HG02623 (cell line): ENCODE results near the gene FN1.
"Not testable (repeated sequence)": the region's sequence is repeated elsewhere in the genome, so short reads cannot be mapped to it uniquely, and the experiment has no call there.

Source experiments
- ATAC-seq: cut with Tn5 transposase; IDR thresholded peaks from one replicate; pipeline ENCODE4 v1.9.1; 2021; ENCODE audit warnings: moderate library complexity; ENCODE audit not compliant: unreplicated experiment

The FN1 gene

DNA sequence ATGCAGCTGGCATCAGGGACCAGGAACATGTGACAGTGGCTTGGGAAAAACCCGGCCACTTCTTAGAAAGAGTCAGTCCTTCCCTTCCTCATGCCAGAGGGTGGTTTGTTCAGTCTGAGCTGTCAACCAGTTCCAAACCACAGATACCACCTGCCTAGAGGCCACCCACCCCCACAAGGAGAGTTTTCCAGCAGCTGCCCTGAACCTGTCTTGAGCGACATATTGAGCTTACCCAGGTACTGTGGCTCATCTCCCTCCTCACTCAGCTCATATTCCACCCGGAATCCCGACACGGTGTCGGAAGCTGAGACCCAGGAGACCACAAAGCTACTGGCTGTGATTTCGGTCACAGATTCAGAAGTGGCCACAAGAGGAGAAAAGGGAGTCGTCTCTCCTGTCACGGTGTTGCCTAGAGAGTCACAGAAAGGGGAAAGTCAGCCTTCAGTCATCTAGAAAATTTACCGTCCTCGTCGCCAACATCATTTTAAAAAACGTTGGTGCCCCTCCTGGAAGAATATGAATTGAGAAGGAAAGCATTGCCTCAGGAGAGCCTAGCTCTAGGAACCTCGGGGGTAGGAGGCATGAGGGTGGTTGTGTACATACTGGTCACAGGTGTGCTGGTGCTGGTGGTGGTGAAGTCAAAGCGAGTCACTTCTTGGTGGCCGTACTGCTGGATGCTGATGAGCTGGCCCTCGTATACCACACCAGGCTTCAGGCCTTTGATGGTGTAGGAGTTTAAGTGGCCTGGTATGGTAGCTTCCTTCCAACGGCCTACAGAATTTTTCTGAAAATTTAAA, 26.3 kb downstream of the FN1 start:
- ATAC-seq: no peak

DNA sequence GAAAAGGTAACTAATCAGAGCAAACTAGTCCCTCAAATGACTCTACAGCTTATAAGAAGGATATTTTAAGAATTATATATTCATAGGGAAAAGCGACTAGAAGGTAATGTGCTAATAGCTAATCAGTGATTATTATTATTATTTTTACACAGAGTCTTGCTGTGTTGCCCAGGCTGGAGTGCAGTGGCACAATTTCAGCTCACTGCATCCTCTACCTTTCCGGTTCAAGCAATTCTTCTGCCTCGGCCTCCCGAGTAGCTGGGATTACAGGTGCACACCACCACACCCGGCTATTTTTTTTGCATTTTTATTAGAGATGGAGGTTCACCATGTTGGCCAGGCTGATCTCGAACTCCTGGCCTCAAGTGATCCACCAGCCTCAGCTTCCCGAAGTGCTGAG, 27.4 kb downstream of the FN1 start:
- not testable (repeated sequence) for ATAC-seq

DNA sequence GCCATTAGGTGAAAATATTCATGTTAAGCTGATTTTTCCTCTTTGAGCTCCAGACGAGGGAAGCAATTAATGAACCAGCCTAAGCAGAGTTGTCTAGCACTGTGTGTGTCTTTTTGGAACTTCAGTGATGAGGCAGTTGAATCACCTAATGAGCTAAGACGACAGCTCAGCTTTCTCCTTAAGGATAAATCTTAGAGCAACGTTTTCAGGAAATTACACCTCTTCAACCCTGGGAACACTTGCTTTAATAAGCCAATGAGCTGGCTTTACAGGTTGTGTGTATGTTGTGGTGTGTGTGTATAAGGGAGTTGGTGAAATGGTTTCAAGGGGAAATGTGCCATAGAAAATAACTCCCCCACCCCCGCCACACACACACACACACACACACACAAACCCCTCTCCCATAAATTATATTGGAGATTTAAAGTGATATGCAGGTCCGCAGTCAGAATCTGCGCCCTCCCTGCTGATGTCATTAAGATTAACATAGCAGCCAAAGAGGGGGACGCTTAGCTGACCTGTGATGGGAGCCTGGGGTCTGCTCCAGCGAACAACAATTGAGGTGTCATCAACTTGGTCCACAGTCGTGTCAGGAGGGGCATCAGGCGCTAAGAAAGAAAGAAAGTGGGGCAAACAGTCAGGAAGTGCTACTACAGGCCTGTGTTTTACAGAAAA, 28.1 kb downstream of the FN1 start:
- no peak for ATAC-seq

DNA sequence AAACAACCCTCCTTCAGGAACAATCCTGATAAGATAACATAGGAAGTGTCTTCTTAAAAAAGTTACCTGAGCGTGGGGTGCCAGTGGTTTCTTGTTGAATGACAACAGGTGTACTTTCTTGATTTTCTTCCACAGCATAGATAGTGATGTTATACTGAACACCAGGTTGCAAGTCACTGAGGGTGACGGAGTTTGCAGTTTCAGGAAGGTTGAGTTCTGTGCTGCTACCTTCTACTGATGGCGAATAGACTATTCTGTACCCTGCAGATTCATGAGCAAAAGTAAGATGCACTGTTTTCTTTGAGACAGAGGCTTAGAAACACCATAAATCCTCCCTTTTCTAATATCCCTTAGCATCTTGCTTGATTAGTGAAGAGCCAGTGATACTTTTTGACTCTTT, 28.8 kb downstream of the FN1 start:
- ATAC-seq: no peak

DNA sequence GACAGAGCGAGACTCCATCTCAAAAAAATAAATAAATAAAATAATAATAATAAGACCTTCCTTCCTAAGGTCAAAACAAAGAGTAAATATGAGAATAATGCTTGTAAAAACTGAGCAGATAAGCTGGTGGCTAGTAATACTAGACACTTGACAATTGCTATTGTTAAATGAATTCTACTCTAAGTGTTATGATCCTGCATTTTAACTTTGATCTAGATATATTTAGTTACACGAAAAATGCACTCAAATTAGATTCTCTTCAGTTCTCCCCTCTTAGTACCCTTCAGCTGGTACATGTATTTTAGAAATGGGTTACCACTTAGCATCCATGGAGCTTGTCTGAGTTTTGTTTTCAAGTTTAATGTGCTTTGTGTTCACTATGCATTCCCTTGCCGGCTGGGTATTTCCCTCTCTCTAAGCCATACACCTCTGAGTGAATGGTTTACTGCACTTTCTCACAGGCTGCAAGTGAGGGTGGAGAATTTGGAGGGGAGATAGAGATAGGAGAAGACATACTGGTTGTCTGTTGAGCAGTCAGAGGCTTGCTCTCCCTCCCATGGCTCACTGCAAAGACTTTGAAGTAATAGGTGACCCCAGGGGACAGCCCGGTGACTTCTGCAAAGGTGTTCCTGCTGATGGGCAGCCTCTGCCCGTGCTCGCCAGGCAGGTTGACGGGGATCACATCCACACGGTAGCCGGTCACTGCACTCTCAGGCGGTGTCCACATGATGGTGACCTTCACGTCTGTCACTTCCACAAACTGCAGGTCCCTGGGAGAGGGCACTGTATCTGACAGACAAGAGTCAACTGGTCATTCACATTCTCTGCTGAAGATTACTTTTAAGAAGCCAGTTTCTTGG, 29.9 kb downstream of the FN1 start:
- ATAC-seq: no peak

DNA sequence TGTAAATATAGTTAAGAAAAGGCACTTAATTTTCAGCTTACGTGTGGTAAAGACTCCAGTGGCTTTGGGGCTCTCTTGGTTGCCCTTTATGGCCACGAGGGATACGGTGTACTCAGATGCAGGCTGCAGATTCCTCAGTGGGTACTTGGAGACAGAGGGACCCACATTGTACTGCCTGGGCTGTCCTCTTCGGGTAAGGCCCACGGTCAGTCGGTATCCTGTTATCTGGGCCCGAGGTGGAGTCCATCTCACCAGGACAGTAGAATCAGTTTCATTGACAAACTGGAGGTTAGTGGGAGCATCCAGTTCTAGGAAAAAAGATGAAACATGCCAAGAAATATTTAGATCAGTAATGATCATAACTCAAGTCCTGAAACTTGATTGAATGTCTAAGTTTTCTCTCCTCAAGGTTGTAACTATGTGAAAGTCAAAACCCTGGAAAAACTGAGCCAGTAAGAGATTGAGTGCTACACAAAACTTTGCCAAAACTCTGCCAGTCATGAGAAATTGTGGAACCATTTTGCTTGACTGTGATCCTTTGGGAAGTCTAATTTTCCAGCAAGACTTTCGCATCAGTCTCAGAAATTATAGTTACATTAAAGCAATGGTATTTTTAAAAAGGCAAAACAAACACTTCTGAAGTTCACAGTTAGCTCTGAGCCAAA, 31.4 kb downstream of the FN1 start:
- ATAC-seq: no peak

DNA sequence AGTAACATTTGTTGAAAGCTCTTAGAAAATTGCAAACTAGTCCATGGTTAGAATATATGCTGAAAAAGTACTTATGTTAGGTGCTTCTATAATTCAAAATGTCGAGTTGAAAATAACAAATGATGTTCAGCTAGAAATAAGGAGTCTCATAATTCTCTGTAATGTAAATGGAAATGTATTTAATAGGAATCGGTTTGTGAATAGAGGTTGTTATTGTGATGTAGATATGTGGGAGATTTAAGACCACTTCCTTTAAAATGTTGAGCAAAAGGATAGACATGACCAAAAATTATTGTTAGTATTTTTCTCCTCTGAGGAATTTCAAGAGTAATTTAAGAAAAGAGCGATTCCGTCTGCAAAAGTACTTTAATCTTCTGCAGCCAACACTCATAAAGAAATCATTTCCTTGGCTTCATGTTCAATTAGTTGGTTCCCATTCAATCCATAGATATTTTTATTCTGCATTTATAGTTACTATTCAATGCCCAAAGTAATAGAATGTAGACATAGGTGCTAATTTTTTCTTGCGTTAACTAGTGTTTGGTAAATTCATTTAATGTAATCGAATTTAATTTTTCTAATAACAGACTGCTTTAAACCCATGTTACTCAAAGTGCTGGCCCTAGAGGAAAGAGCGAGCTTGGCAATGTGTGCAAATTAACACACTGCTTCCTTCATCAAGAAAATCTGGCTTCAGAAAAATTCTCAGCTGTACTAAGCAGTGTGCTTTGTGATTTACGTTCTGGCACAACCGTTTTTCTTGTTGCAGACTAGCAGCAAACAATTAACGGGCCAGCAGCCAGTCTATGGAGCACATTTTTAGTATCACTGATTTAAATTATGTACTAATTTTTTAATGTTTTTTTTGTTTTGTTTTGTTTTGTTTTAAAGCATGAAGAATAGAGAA, 32.2 kb downstream of the FN1 start:
- no peak for ATAC-seq

DNA sequence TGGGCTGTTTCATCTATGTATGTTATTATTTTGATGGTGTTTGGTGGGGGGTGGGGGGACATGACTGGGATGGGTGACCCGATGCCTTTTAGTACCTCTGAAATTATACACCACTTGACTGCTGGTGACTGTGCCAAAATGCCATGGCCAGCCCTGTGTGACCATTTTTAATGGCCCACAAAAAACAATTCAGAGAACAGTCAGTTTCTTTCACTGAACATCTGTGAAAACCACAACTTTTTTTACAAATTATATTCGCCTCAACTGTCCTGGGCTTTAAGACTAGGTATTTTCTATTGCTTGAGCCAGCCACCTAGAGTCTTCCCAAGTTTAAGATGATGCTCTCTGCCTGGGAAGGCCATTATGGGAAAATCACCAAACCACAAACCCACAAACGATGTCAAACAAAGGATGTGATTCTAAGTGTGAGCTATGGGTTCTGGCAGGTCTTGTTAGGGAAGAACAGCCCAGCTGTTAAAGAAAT, 33.9 kb downstream of the FN1 start:
- ATAC-seq: no peak

DNA sequence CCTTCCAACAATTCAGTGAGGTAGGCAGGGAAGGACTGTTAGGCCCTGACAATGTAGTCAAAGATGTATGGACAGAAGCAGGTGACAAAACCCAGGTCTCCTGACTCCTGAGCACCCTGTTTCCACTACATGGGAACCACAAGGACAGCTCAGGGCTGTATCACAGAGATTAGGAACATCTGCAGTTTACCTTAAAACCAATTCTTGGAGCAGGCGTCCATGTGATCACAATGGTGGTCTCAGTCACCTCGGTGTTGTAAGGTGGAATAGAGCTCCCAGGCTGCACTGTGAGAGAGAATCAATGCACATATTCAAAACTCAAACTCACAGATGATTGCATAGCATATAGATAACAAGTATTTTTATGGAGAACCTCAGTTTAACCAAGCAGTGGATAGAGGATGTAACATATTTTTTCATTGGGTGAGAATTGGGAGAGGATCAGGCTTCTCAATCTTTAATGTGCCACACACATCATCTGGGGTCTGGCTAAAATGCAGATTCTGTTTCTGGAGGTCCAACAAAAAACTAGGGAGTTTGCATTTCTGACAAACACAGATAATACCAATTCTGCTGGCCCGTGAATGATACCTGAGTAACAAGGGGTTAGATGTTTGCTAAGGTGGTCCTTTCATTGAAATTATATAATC, 36.7 kb downstream of the FN1 start:
- no peak for ATAC-seq

DNA sequence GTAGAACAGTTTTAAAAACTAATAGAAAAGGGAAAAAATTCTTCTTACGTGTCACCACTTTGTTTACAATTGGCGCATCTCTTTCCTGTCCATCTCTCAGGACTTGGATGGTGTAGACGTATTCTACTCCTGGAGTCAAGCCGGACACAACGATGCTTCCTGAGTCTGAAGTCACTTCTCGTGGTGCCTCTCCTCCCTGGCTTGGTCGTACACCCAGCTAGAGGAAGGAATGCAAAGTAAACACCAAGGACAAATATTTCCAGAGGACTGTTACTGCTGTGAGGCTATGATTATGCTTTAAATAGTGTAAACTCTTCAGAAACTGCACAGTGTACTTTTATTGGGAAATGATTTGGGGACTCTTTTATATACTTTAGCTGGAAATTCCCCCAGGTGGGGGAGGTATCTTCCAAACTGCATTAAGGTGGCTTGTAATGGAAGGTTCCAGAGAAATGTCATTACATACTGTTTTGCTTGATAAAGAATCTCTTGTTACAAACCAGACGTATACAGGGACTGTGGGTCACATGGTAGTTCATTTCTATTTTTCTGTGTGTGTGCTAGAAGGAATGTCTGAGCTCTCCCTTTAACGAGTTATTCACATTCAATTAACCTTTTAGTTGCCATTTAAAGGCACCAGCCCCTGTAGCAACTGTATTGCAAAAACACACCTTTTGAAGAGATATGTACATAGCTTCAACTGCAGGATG, 38.1 kb downstream of the FN1 start:
- ATAC-seq: no peak

DNA sequence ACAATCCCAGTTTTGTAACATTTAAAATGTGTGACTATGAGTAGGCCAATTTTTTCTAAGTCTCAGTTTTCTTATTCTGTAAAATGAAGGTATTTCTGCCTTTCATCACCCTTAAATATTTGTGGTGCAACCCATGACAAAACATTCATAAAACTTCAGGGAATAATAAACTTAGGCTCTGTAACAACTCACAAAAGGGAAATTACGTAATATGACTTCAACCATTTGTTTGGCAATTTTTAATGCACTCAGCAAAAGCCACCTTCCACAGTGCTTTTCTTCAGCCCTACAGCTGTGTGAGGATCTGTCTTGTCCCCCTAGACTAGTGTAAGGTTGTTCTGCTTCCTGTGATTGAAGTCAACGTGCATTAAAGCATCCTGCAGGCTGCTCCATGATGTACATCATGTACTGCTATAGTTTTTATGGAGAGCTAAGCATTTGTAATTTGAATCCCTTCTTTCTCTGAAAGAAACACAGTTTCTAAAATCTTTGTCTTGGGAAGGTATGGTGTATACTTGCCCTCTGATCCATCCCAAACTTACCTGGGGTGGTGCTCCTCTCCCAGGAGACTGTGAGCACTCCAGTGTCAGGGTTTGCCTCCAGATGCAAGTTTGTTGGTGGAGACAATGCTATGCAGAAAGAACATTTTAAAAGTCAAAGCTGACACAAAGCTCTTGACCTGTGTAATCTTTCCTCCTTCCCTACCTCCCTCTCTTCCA, 39.1 kb downstream of the FN1 start:
- no peak for ATAC-seq

DNA sequence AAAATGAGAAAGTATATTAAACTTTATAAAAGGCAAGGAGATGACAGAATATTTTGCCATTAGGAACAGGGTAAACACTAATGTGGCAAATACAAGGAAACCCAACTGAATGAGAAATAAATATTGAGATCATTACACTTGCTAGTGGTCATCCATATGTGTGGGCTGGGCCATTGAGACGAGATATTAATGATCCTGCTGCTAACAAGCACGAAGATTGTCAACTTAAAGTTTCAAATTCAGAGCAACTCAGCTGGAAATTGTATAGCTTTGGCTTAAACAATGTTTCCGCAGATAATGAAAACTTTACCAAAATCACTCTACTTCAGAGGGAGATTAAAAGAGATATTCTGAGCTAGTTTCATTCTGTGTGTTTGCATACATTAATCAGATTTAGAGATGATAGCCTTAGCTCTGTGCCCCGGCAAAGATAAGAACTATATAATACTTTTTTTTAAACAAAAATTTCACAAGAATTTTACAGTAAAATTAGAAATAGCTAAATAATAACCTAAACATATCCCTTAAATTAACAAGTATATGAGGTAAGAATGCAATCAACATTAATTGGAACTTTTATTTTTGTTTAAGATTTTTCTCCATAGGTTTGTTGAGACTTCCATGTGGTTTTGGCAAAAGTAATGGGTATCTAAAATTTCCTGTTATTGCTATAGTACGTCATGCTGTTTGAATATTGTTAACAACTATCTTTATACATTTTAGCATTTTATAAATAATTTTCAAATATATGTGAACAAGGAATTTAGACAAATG, 40.0 kb downstream of the FN1 start:
- no peak for ATAC-seq

DNA sequence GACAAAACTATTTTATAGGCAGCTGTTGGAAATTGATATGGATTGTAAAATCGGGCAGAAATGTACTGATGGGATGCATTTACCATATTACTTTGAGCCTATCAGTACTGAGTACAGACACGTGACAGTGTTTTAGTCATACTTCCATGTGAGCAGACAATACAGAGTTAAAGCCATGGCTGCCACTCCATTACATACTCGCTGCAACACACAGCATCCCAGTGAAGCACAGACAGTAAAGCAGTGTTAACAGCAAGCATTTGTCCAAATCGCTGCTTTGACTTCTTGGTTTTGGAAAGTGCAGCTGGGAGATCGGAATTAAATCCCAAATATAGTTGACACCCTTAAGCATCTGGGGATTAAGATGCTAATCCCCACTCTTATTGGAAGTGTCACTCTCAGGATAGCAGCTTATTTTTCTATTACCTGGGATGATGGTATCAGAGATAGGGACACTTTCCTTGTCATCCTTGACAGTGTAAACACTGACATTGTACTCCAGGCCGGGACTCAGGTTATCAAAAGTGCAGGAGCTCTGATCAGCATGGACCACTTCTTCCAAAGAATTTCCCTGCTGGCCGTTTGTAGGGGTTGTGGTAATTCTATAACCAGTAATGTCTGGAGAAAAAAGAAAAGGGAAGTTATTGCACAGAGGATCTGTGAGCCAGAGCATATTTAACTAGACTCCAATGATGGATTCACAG, 41.6 kb downstream of the FN1 start:
- ATAC-seq: no peak

DNA sequence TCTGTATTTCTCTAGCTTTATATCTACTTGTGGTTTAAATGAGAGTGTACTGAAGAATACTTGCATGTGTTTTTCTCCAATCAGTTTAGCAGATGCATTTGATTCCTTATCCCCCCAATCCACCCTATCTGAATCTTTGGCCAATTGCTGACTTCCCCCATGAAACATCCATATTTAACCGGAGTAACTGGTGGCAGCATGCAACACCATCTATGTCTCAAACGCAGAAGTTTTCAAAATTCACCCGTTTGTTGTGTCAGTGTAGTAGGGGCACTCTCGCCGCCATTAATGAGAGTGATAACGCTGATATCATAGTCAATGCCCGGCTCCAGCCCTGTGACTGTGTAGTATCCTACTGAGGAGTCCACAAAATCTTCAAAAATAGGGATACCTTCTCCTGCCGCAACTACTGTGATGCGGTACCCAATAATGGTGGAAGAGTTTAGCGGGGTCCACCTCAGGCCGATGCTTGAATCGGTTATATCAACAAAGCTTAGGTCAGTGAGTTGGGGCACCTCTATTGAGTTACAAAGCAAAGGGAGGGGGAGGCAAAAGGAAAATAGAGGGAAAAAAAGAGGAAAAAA, 43.1 kb downstream of the FN1 start:
- no peak for ATAC-seq

DNA sequence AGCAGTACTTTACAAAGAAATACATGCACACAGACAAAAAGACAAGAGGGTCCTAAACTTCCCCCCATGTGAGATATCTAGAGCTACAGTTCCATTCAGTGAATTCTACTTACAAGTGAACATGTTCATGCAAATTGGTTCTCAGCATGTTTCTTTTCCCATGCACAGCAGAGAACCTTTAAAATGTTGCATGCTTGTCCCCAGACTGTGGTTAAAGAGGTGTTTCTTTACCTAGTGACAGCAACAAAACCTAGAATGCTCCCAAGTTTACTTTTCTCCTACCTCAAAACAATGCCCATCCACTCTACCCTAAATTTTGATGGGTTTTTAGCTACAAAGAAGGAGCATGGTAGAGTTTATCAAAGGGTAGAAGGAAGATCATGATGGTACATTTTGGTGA, 43.7 kb downstream of the FN1 start:
- ATAC-seq: no peak

DNA sequence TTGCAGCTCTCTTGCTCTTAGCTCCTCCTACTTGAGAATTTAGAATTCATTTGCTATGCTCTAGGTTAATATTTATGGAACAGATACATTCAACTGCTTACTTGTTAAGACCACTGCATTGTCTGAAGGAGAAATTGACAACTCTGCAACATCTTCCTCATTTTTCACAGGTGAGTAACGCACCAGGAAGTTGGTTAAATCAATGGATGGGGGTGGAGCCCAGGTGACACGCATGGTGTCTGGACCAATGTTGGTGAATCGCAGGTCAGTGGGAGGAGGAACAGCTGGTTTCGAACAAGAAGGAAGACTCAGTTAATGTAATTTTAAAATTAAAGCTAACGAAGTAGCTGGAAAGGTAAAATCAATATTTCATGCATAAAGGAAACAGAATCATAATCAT, 44.3 kb downstream of the FN1 start:
- no peak for ATAC-seq

DNA sequence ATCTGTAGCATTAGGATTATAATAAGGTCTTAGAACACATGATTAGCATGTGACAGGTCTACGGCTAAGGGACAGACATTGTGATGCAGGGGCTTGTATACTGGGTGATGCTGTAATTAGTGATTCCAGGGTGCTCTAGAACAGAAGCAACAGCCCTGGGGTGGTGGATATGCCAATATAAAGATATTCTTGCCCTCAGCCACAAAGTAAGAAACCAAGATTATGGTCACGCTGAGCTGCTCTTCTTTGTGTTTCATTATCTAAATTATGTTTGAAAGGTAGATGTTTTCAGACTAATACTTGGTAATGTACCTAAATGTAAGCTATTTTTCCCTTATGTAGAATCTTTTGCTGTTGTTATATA, 45.3 kb downstream of the FN1 start:
- no peak for ATAC-seq
